ENCODE results near the gene RABAC1.

RABAC1 gene, protein sequence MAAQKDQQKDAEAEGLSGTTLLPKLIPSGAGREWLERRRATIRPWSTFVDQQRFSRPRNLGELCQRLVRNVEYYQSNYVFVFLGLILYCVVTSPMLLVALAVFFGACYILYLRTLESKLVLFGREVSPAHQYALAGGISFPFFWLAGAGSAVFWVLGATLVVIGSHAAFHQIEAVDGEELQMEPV

DNA sequence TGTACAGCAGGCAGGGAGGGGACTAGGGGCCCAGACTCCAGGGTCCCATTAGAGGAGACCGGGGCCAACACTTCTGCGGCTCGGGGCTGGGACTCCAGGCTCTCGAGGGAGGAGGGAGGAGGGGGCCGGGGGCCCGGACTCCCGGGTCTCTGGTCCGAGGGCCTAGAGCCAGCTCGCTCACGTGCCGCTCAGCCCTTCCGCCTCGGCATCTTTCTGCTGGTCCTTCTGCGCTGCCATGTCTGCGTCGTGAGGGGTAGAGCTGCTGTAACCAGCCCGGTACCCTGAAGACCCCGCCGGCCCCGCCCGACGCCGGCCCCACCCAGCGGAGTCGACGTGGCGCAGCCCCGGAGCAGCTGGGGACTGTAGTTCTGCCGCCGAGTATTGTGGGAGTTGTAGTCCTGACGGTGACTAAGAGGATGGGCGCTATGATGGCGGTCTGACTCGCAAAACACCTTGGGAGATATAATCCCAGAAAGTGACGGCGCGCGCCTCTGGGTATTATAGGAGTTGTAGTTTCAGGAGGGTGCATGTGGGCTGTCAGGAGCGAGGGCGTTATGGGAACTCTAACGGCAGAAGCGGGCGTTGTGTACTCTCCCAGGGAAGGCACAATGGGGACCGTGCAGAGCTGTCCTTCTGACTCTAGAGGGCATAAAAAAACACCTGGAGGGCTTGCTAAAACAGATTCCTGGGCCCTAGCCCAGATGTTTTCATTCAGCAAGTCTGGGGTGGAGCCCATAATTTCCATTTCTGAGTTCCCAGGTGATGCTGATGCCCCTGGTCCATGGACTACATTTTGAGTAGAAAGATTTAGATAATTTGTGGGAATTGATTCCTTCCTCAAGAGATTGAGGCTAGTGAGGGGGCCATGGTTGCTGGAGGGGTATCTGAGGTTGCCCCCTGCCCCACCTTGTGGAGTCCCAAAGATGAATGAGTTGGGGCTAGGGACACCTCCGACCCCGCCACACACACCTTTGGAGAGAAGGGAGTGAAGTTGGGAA is at the start of gene RABAC1:
RABAC1 (minus strand) TSS at position 266 of the 998 bp plus-strand sequence; CDS start at position 237, 29 bp downstream.
- no peaks in the 10 kb centered on the region for H3K9me3 Mint-ChIP-seq
- H3K36me3 Mint-ChIP-seq, result peaks cover 5% of the 10 kb centered on the region
- H3K27me3 Mint-ChIP-seq, result no peaks in the 10 kb centered on the region
- peaks cover 17% of the 10 kb centered on the region for H3K4me1 Mint-ChIP-seq
- ATAC-seq, result peak; percentile 96
- H3K27ac Mint-ChIP-seq, result peak within 1 kb of the TSS; percentile 60
- H3K4me3 Mint-ChIP-seq, result peak within 1 kb of the TSS; percentile 90

GRCh38 chr19:42006569-42006968 is 47.4 kb upstream of the RABAC1 start:
- Mint-ChIP-seq H3K27me3 (peaks cover 61% of the 10 kb centered on the region), H3K4me1 (no peaks in the 10 kb centered on the region), H3K9me3 (no peaks in the 10 kb centered on the region), H3K36me3 (no peaks in the 10 kb centered on the region), H3K4me3 (no peak overlapping the region), H3K27ac (no peak overlapping the region)
- peak; percentile 16 for ATAC-seq

- no peaks in the 10 kb centered on the region for H3K4me1 Mint-ChIP-seq
- no peak overlapping the region for H3K27ac Mint-ChIP-seq
- ATAC-seq, result no peak
- peaks cover 71% of the 10 kb centered on the region for H3K27me3 Mint-ChIP-seq
- no peak overlapping the region for H3K4me3 Mint-ChIP-seq
- no peaks in the 10 kb centered on the region for H3K9me3 Mint-ChIP-seq
- H3K36me3 Mint-ChIP-seq, result no peaks in the 10 kb centered on the region
These were observed 46.4 kb upstream of the RABAC1 start for GRCh38 chr19:42005504-42005903.

GRCh38 chr19:42003506-42004294 is 44.6 kb upstream of the RABAC1 start:
- Mint-ChIP-seq H3K36me3 (no peaks in the 10 kb centered on the region), H3K4me3 (no peak overlapping the region), H3K27ac (no peak overlapping the region), H3K4me1 (peaks cover 7% of the 10 kb centered on the region), H3K27me3 (peaks cover 87% of the 10 kb centered on the region), H3K9me3 (no peaks in the 10 kb centered on the region)
- no peak for ATAC-seq

DNA sequence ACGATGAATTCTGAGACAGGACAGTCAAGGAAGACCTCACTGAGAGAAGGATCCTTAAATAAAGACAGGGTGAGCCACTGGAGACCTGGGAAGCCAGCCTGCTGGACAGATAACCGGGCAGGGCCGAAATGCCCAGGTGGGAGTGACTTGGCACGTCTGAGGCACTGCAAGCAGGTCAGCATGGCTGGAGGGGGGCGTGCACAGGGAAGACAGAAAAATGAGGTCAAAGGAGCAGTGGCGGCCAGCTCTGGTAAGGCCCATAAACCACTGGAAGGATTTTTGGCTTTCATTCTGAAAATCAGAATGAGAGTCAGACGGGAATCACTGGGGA is 40.7 kb upstream of the RABAC1 start:
- no peak overlapping the region for H3K27ac Mint-ChIP-seq
- H3K4me3 Mint-ChIP-seq, result no peak overlapping the region
- peaks cover 93% of the 10 kb centered on the region for H3K27me3 Mint-ChIP-seq
- no peaks in the 10 kb centered on the region for H3K9me3 Mint-ChIP-seq
- H3K4me1 Mint-ChIP-seq, result peaks cover 36% of the 10 kb centered on the region
- H3K36me3 Mint-ChIP-seq, result no peaks in the 10 kb centered on the region
- no peak for ATAC-seq

DNA sequence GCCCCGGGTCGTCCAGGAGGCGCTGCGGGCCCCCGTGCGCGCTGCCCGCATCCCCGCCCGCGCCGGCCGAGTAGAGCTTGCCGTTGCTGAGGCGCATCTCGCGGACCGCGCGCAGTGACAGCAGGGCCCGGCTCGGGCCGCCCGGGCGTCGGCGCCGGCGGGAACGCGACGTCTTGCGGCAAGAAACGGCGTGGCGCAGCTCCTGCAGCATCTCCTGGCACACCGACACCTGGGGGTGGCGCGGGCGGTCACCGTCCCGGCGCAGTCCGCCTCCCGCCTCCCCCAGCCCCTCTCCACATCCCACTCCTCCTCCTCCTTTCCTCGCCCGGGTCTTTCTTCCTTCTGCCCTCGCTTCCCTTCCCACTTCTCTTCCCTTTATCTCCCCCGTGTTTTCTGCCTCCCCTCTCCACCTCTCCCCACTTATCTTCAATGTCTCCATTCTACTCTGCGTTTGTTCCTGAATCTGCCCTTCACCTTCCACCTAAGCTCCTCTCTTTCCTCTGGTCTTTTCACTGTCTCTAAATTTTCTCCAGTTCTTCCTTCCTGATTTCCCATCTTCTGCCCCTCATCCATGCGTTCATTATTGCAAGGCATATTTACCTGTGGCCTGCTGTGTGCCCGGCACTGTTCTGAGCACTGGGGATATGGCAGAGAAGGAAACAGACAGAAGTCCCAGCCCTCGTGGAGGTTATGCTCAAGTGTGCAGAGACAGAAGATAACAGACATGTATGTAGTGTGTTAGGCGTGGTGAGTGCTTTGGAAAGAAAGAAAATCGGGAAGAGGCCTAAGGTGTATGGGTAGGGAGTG is 40.2 kb upstream of the RABAC1 start:
- H3K36me3 Mint-ChIP-seq, result no peaks in the 10 kb centered on the region

DNA sequence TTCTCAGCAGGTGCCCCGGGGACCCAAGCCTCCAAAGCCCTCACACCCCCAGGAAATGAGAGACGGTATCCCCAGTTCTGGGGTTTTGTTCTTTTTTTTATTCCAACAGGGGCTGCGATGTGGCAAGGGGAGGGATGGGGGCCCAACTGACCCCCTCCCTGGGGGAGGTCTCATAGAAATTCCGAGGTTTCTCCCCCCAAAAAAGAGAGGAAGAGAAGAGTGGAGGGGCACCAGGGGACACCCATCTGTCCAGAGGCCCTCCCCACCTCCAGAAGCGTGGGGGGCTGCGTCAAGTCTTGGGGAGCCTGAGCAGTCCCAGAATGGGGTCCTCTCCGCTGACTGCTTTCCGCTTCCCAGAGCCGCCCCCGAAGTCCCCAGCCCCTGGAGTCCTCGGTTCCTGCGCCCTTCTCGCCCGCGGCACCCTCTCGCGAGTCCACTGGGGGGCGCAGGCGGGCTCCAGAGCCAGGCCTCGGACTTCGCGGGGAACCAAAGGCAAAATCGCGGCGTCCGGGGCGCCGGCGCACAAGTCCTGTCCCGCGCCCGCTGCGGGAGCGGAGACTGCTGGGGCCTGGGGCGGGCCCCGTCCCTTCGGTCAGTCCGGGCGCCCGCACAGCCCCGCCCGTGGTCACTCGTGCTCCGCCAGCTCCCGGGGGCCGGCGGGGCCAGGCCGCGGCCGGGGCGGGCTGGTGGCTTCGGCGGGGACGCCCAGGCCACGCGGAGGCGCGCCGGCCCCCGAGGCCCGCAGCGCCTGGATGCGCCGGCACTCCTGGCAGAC is 39.3 kb upstream of the RABAC1 start:
- H3K27ac Mint-ChIP-seq, result no peak overlapping the region
- H3K4me3 Mint-ChIP-seq, result peak overlapping the region; percentile 66
- no peaks in the 10 kb centered on the region for H3K9me3 Mint-ChIP-seq
- no peak for ATAC-seq
- H3K4me1 Mint-ChIP-seq, result peaks cover 42% of the 10 kb centered on the region
- H3K27me3 Mint-ChIP-seq, result peaks cover 82% of the 10 kb centered on the region
- H3K36me3 Mint-ChIP-seq, result no peaks in the 10 kb centered on the region

More for the DNA sequence above, 40.2 kb upstream of the RABAC1 start:
- H3K27ac Mint-ChIP-seq, result no peak overlapping the region
- H3K4me3 Mint-ChIP-seq, result peak overlapping the region; percentile 26
- peaks cover 39% of the 10 kb centered on the region for H3K4me1 Mint-ChIP-seq
- ATAC-seq, result no peak
- H3K9me3 Mint-ChIP-seq, result no peaks in the 10 kb centered on the region
- peaks cover 91% of the 10 kb centered on the region for H3K27me3 Mint-ChIP-seq

GRCh38 chr19:41997851-41998229 is 38.7 kb upstream of the RABAC1 start:
- no peak overlapping the region for H3K27ac Mint-ChIP-seq
- H3K27me3 Mint-ChIP-seq, result peaks cover 78% of the 10 kb centered on the region
- no peaks in the 10 kb centered on the region for H3K36me3 Mint-ChIP-seq
- H3K4me3 Mint-ChIP-seq, result peak overlapping the region; percentile 66
- peak; percentile 38 for ATAC-seq
- no peaks in the 10 kb centered on the region for H3K9me3 Mint-ChIP-seq
- peaks cover 44% of the 10 kb centered on the region for H3K4me1 Mint-ChIP-seq

GRCh38 chr19:41997121-41997850 is 38.2 kb upstream of the RABAC1 start:
- no peaks in the 10 kb centered on the region for H3K9me3 Mint-ChIP-seq
- ATAC-seq, result peak; percentile 48
- peaks cover 44% of the 10 kb centered on the region for H3K4me1 Mint-ChIP-seq
- H3K36me3 Mint-ChIP-seq, result no peaks in the 10 kb centered on the region
- peak overlapping the region; percentile 66 for H3K4me3 Mint-ChIP-seq
- peaks cover 78% of the 10 kb centered on the region for H3K27me3 Mint-ChIP-seq
- H3K27ac Mint-ChIP-seq, result no peak overlapping the region

GRCh38 chr19:41995959-41996797 is 37.1 kb upstream of the RABAC1 start:
- no peaks in the 10 kb centered on the region for H3K9me3 Mint-ChIP-seq
- H3K27ac Mint-ChIP-seq, result no peak overlapping the region
- no peaks in the 10 kb centered on the region for H3K36me3 Mint-ChIP-seq
- peaks cover 44% of the 10 kb centered on the region for H3K4me1 Mint-ChIP-seq
- peak overlapping the region; percentile 1 for H3K4me3 Mint-ChIP-seq
- ATAC-seq, result no peak
- peaks cover 68% of the 10 kb centered on the region for H3K27me3 Mint-ChIP-seq

- Mint-ChIP-seq H3K36me3 (no peaks in the 10 kb centered on the region), H3K9me3 (no peaks in the 10 kb centered on the region), H3K27me3 (peaks cover 59% of the 10 kb centered on the region), H3K4me1 (peaks cover 44% of the 10 kb centered on the region), H3K27ac (no peak overlapping the region), H3K4me3 (peak overlapping the region; percentile 20)
- ATAC-seq, result no peak
These were observed 36.2 kb upstream of the RABAC1 start for GRCh38 chr19:41994994-41995958.

DNA sequence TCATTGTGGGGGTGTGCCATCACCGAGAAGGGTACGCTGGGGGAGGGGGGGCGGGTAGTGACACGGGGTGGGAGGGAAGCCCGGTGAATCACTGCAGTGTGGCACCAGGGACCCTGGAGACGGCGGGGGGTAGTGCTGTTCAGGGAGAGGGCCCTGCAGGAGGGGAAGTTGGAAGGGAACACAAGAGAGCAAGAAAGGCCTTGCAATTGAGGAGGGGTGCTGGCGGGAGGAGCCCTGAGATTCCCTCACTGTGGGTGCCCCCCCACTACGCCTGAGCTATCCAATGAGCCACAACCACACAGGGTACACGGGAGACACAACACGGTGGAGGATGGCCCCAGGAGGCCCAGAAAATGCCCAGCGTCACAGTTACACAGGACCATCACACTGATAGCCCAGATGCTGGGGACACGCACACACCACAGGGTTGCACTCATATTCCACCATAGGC is 35.4 kb upstream of the RABAC1 start:
- no peaks in the 10 kb centered on the region for H3K36me3 Mint-ChIP-seq
- no peak for ATAC-seq
- no peaks in the 10 kb centered on the region for H3K9me3 Mint-ChIP-seq
- no peak overlapping the region for H3K27ac Mint-ChIP-seq
- peaks cover 43% of the 10 kb centered on the region for H3K4me1 Mint-ChIP-seq
- no peak overlapping the region for H3K4me3 Mint-ChIP-seq
- H3K27me3 Mint-ChIP-seq, result peaks cover 52% of the 10 kb centered on the region
